Middle frontal gyrus (tissue), 1 donor: ENCODE measurements around the gene CDKAL1.

Source experiments
- DNase-seq: peaks from one replicate; pipeline ENCODE4 v3.0.0-alpha.2; 2015; ENCODE audit warnings: low spot score; ENCODE audit errors: extremely low spot score

Gene CDKAL1

DNA sequence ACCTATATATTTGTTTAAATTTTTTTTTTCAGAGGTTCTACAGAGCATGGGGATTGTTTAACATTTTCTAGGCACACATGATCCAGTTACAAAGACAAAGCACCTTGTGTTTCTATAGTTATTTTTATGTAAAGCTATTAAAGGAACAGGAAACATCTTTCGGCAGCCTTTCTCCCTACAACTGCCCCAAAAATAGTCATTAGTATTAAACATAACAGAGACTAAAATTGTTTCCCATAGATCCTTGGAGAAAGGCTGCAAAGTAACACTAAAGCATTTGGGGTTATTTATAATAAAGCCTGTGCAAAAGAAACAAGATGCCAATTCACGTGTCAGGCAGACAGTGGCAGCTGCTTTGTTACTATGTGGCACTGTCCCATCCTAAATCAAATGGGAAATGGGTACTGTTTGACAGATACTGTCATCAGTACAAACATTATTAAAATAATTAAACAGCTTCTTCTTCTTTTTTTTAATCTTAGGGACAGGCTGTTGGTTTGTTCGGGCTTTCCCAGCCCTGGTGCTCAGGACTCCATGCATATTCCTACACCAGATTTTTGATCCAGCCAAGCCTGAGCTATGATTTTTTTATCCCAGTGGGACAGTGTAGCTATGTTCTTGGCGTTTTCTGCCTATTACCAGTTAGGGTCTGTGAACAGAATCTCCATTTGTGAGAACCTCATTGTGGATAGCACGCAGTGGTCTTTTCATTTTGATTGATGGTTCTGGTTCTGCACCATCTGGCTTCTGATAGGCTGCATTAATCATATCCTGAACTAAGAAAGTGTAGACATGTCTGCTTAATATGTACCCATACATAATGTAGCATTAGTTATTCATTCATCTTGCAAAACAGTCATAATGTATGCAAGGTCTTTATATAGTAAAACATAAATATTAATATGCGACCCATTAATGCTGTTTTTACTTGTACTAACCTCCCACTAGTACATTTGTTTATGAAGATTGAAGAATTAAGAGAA, 598.9 kb downstream of the CDKAL1 start:
- DNase-seq: no peak

DNA sequence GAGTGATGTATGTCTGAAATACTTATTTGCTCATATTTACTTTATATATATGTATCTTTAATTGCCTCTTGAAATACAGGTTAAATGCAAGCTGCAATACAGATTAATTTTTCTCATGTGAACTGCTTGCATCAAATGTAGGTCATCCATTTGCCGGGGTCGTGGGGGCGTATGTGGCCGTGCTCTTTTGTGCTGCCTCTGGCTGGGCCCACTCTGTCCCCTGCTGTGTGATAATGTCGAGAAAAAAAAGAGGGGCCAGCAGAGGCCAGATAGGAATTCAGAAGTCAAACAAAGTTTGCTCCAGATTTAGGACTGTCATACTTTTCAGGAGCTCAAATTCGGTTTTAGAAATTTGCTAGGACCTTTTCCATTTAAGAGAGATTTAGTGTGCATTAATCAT, 599.6 kb downstream of the CDKAL1 start:
- no peak for DNase-seq

GRCh38 chr6:21134356-21134755, 600.1 kb downstream of the CDKAL1 start:
- DNase-seq: no peak

DNA sequence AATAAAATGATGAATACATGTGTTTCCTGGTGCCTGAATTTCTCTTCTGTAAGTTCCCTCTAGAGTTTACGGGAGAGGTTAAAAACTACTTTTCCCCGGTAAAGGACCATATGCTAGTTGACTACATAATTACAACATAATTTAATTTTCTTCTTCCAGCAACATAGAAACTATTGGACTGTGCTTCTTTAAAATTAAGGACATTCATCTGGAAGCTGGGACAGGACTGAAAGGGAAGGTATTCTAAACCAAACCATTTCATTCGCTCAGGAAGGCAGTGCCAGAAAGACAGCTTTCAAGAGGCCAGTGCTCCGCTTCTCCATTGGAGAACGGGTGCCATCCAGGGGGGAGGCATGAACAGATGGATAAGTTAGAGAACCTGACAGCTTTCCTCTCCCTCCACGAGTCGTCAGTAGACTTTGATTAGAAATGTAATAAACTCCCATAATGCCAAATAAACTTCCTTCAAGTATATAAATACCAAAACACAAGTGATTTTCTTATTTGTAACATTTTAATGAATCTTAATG, 601.3 kb downstream of the CDKAL1 start:
- DNase-seq: no peak

GRCh38 chr6:21137700-21138335, 603.6 kb downstream of the CDKAL1 start:
- no peak for DNase-seq

DNA sequence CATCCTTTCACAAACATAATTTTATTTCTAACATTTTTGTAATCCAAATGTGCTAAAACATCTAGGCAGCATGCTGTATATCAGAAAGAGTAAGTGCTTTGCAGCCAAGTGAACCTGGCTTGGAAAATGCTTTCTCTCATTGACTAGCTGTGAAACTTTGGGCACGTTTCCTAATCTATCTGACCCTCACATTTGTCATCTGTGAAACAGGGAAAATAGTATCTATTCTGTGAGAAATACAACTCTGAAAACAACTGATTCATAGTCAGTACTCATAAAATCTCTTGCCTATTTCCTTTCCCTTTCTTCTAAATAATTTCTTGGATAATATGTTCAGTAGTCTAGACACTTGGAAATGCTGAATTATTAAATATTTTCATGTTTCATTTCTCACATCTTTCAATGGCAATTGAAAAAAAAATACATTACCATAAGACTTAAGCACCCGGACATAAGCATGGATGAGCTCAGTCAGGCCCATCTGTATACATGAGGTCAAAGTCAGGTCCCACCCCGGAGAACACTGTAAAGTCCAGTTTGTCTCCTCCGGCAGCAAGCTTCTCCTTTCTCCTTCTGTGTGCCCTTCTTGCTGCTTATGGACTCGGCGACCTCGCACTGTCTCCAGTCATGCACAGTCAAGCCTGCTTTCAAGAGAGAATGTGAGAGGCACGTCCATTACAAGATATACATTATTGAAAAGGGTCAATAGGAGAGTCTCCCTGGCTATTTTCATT, 604.2 kb downstream of the CDKAL1 start:
- no peak for DNase-seq

- DNase-seq: no peak
These were observed 606.7 kb downstream of the CDKAL1 start for GRCh38 chr6:21140966-21141365.

GRCh38 chr6:21141616-21142303, 607.5 kb downstream of the CDKAL1 start:
- no peak for DNase-seq

GRCh38 chr6:21142741-21143140, 608.5 kb downstream of the CDKAL1 start:
- DNase-seq: no peak

GRCh38 chr6:21143645-21144044, 609.4 kb downstream of the CDKAL1 start:
- DNase-seq: no peak

DNA sequence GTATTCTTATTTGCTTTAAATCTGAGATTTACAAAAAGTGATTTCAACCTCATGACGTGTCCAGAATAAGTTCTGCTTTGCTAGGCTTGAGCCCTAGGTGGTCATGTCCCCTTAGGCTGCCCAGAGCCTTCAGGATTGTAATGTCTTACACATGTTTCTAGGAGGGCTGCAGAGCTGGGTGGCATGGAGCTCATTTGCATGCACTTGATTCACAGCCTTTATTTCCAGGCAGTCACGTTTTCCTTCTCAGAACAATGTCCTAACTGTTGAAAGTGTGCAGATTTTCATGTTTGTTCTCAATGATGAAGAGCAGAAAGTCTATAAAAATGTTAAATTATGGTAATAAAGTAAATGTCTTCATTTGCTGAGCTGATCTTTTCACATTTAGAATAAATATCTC, 610.7 kb downstream of the CDKAL1 start:
- no peak for DNase-seq

DNA sequence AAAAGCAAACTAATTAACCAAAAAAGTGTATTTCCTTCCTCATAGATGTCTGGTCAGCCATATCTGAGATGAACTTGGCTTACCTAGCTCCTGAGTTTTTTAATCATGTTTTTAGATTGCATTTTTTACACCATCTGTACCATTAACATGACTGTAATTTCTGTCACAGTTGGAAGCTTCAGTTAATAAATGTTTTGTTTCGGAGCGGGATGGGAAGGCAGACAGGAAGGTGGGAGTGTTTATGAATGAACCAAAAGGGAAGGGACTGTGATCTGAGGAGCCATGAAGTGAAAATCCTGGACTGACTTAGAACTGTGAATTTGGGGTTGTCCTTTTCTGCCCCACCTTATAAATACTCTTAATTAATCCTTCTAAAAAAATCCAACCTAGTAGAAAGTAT, 613.7 kb downstream of the CDKAL1 start:
- no peak for DNase-seq

GRCh38 chr6:21149470-21149869, 615.2 kb downstream of the CDKAL1 start:
- no peak for DNase-seq

GRCh38 chr6:21150667-21151066, 616.4 kb downstream of the CDKAL1 start:
- no peak for DNase-seq

DNA sequence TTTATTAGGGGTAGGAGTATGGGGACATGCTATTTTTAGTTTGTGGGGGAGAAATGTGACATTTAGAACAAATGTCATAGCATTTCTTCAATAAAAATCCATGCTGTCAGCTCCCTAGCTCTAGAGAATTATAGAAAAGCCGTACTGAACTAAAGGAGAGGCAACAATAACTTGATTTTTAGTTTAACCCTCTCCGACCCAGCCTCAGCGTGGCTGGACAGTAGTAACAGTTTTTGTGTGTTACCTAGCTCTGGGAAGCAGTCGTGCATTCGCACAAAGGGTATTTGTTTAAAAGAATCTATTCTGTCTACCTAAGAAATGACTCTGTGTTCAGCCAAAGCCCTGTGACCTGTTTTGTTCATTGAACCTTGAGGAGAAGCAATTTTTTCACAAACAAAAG, 616.9 kb downstream of the CDKAL1 start:
- DNase-seq: no peak

DNA sequence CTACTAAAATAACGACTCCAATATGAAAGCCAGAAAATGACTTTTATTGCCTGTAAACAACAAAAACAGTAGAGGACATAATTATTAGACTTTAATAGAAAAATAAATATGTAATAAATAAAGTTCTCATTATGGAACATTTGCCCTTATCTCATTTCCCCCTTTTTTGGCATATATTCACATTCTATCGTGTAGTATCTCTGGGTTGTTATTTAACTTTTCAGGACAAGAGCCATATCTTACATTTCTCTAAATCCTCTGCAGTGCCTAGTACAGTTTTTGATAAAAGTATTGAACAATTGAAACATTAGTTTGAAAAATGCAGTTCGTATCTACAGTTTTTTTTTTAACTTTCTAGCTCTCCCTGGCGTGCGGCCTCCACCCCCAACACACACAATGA, 617.3 kb downstream of the CDKAL1 start:
- DNase-seq: no peak

- no peak for DNase-seq
These were observed 623.1 kb downstream of the CDKAL1 start for GRCh38 chr6:21157186-21157929.

GRCh38 chr6:21158149-21158548, 623.9 kb downstream of the CDKAL1 start:
- no peak for DNase-seq

- DNase-seq: no peak
These were observed 624.6 kb downstream of the CDKAL1 start for GRCh38 chr6:21158873-21159272.

DNA sequence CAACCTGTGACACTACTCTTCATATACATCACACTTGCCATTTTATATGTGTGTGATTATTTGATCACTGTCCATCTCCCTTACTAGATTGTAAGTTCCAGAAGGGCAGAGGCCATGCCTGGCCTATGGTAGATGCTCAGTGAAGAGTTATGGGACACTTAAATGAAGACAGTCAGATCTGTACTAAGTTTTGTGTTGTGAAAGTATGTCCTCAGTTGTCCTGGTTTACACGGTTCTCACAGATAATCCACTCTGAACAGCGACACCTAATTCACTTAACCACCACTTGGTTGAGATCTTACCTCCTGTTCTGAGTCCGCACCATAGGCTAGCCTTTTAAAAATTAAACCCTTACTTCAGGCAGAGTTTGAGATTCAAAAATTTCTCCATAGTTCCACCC, 625.2 kb downstream of the CDKAL1 start:
- no peak for DNase-seq
